ENCODE data around the gene SFXN1.

DNA sequence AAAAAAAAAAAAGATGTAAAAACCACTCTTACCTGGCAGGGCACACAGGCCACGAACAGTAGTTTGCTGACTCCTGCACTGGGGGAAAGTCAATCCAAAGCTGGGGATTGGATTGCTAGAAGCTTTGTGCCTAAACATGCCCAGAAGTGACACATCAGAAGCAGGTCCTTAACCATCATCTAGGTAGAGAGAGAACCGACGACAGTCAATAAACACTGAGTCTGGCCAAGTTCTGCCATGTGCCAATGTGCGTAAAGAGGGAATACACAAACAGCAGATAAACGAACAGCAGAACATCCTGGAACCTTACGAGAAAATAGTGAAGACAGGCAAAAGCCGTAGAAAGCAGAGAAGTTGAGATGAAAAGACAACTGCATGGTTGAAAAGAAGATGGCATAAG is 14.9 kb downstream of the SFXN1 start:
- no peak for TF ChIP-seq POLR2AphosphoS5 (IDR thresholded peaks at IDR 0.05; ENCODE audit: low read depth, low read length)
- no peak for TF ChIP-seq TAF1 (IDR thresholded peaks at IDR 0.05; ENCODE audit: borderline replicate concordance, low read depth, low read length)
- no peak for TF ChIP-seq POLR2A (IDR thresholded peaks at IDR 0.05; ENCODE audit: low read depth, low read length)

All from GM12892 (cell line).